Measurements from ENCODE around the gene CPN1. TPM values are rescaled to one million over a fixed set of nuclear protein-coding genes. Genes with fewer than 3 reads are reported as not detected.
"Not testable (repeated sequence)": the region's sequence is repeated elsewhere in the genome, so short reads cannot be mapped to it uniquely, and the experiment has no call there.

CPN1 gene
- total RNA-seq, 1 donor from 2014 or later = not detected

DNA sequence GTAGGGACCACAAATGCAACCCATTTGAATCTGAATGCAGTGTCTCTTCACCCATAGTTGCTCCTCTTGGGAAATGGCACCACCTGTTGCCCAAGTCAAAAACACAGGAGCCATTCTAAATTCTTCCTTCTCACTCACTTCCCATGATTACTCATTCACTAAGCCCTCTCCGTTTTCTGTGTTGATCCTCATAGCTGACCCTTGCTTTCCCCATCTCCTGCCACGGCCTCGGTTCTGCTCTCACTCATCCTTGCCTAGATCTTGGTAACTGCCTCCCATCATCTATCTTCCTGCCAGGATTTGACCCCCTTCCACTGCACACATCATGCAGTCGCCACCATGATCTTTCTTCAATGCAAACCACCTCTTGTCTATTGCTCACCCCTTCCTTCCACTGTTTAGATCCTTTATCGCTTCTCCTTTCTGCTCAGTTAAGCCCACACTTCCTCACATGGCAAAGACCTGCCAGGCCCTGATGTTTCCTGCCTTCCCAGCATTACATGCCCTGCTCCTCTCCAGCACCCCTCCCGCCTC, 19.0 kb upstream of the CPN1 start:
- TF ChIP-seq, protein P1, sequence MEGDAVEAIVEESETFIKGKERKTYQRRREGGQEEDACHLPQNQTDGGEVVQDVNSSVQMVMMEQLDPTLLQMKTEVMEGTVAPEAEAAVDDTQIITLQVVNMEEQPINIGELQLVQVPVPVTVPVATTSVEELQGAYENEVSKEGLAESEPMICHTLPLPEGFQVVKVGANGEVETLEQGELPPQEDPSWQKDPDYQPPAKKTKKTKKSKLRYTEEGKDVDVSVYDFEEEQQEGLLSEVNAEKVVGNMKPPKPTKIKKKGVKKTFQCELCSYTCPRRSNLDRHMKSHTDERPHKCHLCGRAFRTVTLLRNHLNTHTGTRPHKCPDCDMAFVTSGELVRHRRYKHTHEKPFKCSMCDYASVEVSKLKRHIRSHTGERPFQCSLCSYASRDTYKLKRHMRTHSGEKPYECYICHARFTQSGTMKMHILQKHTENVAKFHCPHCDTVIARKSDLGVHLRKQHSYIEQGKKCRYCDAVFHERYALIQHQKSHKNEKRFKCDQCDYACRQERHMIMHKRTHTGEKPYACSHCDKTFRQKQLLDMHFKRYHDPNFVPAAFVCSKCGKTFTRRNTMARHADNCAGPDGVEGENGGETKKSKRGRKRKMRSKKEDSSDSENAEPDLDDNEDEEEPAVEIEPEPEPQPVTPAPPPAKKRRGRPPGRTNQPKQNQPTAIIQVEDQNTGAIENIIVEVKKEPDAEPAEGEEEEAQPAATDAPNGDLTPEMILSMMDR (IDR thresholded peaks at IDR 0.05) = no peak
- no peak overlapping the region for H3K27ac ChIP-seq

DNA sequence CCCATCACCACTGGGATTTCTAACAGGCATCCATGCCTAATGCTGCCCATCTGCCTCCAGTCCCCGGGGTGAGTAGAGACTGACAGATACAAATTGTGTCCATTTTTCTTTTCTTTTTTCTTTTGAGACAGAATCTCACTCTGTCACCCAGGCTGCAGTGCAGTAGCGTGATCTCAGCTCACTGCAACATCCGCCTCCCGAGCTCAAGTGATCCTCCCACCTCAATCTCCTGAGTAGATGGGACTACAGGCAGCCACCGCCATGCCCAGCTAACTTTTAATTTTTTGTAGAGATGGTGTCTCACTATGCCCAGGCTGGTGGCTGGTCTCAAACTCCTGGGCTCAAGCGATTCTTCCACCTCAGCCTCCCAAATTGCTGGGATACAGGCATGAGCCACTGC, 7.6 kb upstream of the CPN1 start:
- Histone ChIP-seq H3K27me3 (ENCODE audit: low read depth) (no peaks in the 10 kb centered on the region), H3K36me3 (no peaks in the 10 kb centered on the region), H3K4me1 (no peaks in the 10 kb centered on the region), H3K4me3 (no peak overlapping the region), H3K9me3 (no peaks in the 10 kb centered on the region), H3K27ac (no peak overlapping the region)
- intact Hi-C loops (cut with DNase I) = no loop called here
- ATAC-seq (no peak), DNase-seq (no peak)
- TF ChIP-seq, protein P1 (IDR thresholded peaks at IDR 0.05) = no peak

More for the DNA sequence above, 19.0 kb upstream of the CPN1 start:
- Histone ChIP-seq H3K27me3 (ENCODE audit: low read depth) (peaks cover 7% of the 10 kb centered on the region), H3K4me3 (no peak overlapping the region), H3K36me3 (no peaks in the 10 kb centered on the region), H3K4me1 (no peaks in the 10 kb centered on the region), H3K9me3 (no peaks in the 10 kb centered on the region)
- DNase-seq = no peak
- no peak for ATAC-seq
- intact Hi-C loops (cut with DNase I) = no loop called here

DNA sequence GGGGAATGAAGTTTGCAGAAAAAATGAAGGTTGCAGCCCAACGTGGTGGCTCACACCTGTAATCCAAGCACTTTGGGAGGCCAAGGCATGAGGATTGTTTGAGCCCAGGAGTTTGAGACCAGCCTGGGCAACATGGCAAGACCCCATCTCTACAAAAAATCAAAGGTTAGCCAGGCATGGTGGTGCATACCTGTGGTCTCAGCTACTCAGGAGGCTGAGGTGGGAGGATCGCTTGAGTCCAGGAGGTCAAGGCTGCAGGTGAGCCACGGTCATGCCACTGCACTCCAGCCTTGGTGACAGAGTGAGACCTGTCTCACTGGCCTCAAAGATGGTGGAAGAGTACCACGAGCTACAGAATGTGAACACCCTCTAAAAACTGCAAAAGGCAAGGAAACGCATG, 5.0 kb upstream of the CPN1 start:
- H3K27me3 ChIP-seq (ENCODE audit: low read depth); H3K36me3 ChIP-seq; H3K4me3 ChIP-seq; DNase-seq; H3K27ac ChIP-seq; H3K4me1 ChIP-seq; H3K9me3 ChIP-seq; intact Hi-C loops (cut with DNase I); ATAC-seq: not testable (repeated sequence)

GRCh38 chr10:100085596-100085995, 3.9 kb upstream of the CPN1 start:
- no peaks in the 10 kb centered on the region for H3K9me3 ChIP-seq
- TF ChIP-seq, protein P1 (IDR thresholded peaks at IDR 0.05) = no peak
- no peak overlapping the region for H3K27ac ChIP-seq
- no peaks in the 10 kb centered on the region for H3K36me3 ChIP-seq
- intact Hi-C loops (cut with DNase I) = no loop called here
- DNase-seq = no peak
- H3K4me3 ChIP-seq = no peak overlapping the region
- no peaks in the 10 kb centered on the region for H3K4me1 ChIP-seq
- ATAC-seq = no peak
- no peaks in the 10 kb centered on the region for H3K27me3 ChIP-seq (ENCODE audit: low read depth)

- Histone ChIP-seq H3K9me3 (no peaks in the 10 kb centered on the region), H3K4me3 (no peak overlapping the region), H3K4me1 (no peaks in the 10 kb centered on the region), H3K27me3 (ENCODE audit: low read depth) (no peaks in the 10 kb centered on the region), H3K36me3 (no peaks in the 10 kb centered on the region), H3K27ac (no peak overlapping the region)
- no peak for ATAC-seq
- TF ChIP-seq, protein P1 (IDR thresholded peaks at IDR 0.05) = no peak
- DNase-seq = no peak
- intact Hi-C loops (cut with DNase I) = no loop called here
Observed at GRCh38 chr10:100083623-100084022, 2.0 kb upstream of the CPN1 start.

DNA sequence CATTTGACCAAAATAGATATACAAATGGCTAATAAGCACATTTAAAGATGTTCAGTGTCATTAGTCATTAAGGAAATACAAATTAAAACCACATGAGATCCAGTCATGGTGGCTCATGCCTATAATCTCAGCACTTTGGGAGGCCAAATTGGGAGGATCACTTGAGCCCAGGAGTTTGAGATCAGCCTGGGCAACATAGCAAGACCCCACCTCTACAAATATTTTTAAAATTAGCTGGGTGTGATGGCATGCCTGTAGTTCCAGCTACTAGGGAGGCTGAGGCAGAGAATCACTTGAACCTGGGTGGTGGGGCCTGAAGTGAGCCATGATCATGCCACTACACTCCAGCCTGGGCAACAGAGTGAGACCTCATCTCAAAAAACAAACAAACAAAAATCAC, 607 bp upstream of the CPN1 start:
- H3K27me3 ChIP-seq (ENCODE audit: low read depth); H3K4me1 ChIP-seq; H3K27ac ChIP-seq; H3K4me3 ChIP-seq; H3K36me3 ChIP-seq; DNase-seq; ATAC-seq; H3K9me3 ChIP-seq; intact Hi-C loops (cut with DNase I): not testable (repeated sequence)

- H3K27me3 ChIP-seq (ENCODE audit: low read depth) = no peaks in the 10 kb centered on the region
- TF ChIP-seq, protein P1 (IDR thresholded peaks at IDR 0.05) = no peak
- intact Hi-C loops (cut with DNase I) = no loop called here
- H3K27ac ChIP-seq = no peak overlapping the region
- no peaks in the 10 kb centered on the region for H3K36me3 ChIP-seq
- DNase-seq (no peak), ATAC-seq (no peak)
- H3K4me1 ChIP-seq = no peaks in the 10 kb centered on the region
- H3K9me3 ChIP-seq = no peaks in the 10 kb centered on the region
- no peak overlapping the region for H3K4me3 ChIP-seq
Observed at GRCh38 chr10:100076750-100077149, 4.9 kb downstream of the CPN1 start.

All from lower lobe of right lung (tissue), 2 donors.